ENCODE results near the gene INTS4. TPM values are rescaled to one million over a fixed set of nuclear protein-coding genes. Genes with fewer than 3 reads are reported as not detected.
"Not testable (repeated sequence)": the region's sequence is repeated elsewhere in the genome, so short reads cannot be mapped to it uniquely, and the experiment has no call there.

INTS4 gene
- total and polyA plus RNA-seq, 2 experiments from 2014 or later, result 24.6 to 47.6 TPM

GRCh38 chr11:78014937-78015520, 20.6 kb upstream of the INTS4 start:
- not testable (repeated sequence) for H2AFZ ChIP-seq; DNase-seq (ENCODE audit: low spot score); H3K27ac ChIP-seq (ENCODE audit: low read depth); H3K4me3 Mint-ChIP-seq; H4K20me1 ChIP-seq (replicated peaks; ENCODE audit: insufficient read depth); H3K9me3 Mint-ChIP-seq; ATAC-seq; H3K4me1 Mint-ChIP-seq; H3K9me2 ChIP-seq (ENCODE audit: insufficient read depth); H3K4me1 ChIP-seq (ENCODE audit: insufficient read depth); H3F3A ChIP-seq (replicated peaks; ENCODE audit: low read depth); H3K27me3 ChIP-seq (ENCODE audit: insufficient read depth); H3K36me3 ChIP-seq (ENCODE audit: insufficient read depth); H3K4me2 ChIP-seq; H3K27me3 Mint-ChIP-seq (ENCODE audit: insufficient read depth, low read depth, poor library complexity); H3K4me3 ChIP-seq; H3K79me2 ChIP-seq (replicated peaks; ENCODE audit: insufficient read depth)
- Mint-ChIP-seq H3K27ac (0 out of 2 replicates have a peak overlapping the region, but pooled peaks have one; percentile 14), H3K36me3 (ENCODE audit: low read depth) (peaks cover 18% of the 10 kb centered on the region)

DNA sequence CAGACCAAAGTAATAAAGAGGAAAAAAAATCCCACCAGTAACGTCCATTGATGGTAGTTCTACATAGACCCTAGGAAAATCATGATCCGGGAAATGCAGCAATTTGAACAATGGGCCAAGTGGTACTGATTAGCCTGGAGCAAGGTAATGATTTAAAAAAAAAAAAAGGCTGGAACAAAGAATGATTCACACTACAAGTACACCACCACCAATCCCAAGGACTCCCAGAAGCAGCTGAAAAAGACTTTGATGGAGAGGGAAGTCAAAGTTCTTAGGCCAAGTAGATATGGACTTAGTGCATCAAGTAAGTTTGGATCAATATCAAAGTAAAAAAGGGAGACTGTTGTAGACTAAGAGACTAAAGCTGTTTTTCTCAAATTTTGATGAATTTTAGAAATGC, 16.8 kb upstream of the INTS4 start:
- no peak overlapping the region for H3K4me3 ChIP-seq
- Mint-ChIP-seq H3K27ac (no peak overlapping the region), H3K9me3 (no peaks in the 10 kb centered on the region), H3K4me3 (no peak overlapping the region), H3K36me3 (ENCODE audit: low read depth) (peaks cover 13% of the 10 kb centered on the region), H3K27me3 (ENCODE audit: insufficient read depth, low read depth, poor library complexity) (no peaks in the 10 kb centered on the region), H3K4me1 (no peaks in the 10 kb centered on the region)
- H3K27me3 ChIP-seq (ENCODE audit: insufficient read depth), result no peaks in the 10 kb centered on the region
- no peak overlapping the region for H2AFZ ChIP-seq
- no peak overlapping the region for H3K27ac ChIP-seq (ENCODE audit: low read depth)
- ATAC-seq, result no peak
- 0 out of 2 replicates have a peak, but pooled peaks cover 5% of the 10 kb centered on the region for H3K36me3 ChIP-seq (ENCODE audit: insufficient read depth)
- TF ChIP-seq, protein P1, sequence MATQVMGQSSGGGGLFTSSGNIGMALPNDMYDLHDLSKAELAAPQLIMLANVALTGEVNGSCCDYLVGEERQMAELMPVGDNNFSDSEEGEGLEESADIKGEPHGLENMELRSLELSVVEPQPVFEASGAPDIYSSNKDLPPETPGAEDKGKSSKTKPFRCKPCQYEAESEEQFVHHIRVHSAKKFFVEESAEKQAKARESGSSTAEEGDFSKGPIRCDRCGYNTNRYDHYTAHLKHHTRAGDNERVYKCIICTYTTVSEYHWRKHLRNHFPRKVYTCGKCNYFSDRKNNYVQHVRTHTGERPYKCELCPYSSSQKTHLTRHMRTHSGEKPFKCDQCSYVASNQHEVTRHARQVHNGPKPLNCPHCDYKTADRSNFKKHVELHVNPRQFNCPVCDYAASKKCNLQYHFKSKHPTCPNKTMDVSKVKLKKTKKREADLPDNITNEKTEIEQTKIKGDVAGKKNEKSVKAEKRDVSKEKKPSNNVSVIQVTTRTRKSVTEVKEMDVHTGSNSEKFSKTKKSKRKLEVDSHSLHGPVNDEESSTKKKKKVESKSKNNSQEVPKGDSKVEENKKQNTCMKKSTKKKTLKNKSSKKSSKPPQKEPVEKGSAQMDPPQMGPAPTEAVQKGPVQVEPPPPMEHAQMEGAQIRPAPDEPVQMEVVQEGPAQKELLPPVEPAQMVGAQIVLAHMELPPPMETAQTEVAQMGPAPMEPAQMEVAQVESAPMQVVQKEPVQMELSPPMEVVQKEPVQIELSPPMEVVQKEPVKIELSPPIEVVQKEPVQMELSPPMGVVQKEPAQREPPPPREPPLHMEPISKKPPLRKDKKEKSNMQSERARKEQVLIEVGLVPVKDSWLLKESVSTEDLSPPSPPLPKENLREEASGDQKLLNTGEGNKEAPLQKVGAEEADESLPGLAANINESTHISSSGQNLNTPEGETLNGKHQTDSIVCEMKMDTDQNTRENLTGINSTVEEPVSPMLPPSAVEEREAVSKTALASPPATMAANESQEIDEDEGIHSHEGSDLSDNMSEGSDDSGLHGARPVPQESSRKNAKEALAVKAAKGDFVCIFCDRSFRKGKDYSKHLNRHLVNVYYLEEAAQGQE (IDR thresholded peaks at IDR 0.05; ENCODE audit: unreplicated experiment), result no peak
- TF ChIP-seq JUNB (IDR thresholded peaks at IDR 0.05; ENCODE audit: unreplicated experiment) (no peak), CTCF (conservative IDR thresholded peaks at IDR 0.05; ENCODE audit: low read depth in 2 of 2) (no peak)
- no peaks in the 10 kb centered on the region for H3K4me1 ChIP-seq (ENCODE audit: insufficient read depth)
- H3K79me2 ChIP-seq (replicated peaks; ENCODE audit: insufficient read depth), result no peaks in the 10 kb centered on the region
- H4K20me1 ChIP-seq (replicated peaks; ENCODE audit: insufficient read depth), result no peaks in the 10 kb centered on the region
- no peak overlapping the region for H3K4me2 ChIP-seq
- DNase-seq (ENCODE audit: low spot score), result no peak
- no peaks in the 10 kb centered on the region for H3K9me2 ChIP-seq (ENCODE audit: insufficient read depth)
- no peaks in the 10 kb centered on the region for H3F3A ChIP-seq (replicated peaks; ENCODE audit: low read depth)

DNA sequence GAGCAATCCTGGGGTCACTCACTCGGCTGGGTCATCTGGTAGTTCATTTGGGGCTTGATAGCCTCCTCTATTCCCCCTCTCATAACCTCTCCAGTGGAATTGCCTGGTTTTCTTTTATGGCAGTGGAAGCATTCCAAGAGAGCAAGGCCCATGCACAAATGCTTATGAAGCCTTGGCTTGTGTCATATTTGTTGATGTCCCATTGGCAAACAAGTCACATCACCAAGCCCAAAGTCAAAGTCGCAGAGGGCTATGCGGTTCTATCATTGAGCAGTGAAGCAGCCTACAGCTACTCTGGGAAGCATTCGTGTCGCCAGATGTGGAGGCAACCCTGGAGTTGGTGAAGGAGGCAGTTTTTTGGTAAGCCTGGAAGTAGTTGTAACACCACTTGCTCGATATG, 16.3 kb upstream of the INTS4 start:
- Histone ChIP-seq H2AFZ (no peak overlapping the region), H3K4me2 (no peak overlapping the region), H3K9me2 (ENCODE audit: insufficient read depth) (no peaks in the 10 kb centered on the region), H3K4me3 (no peak overlapping the region), H3K36me3 (ENCODE audit: insufficient read depth) (no peaks in the 10 kb centered on the region), H3K27ac (ENCODE audit: low read depth) (no peak overlapping the region), H3F3A (replicated peaks; ENCODE audit: low read depth) (no peaks in the 10 kb centered on the region), H3K4me1 (ENCODE audit: insufficient read depth) (no peaks in the 10 kb centered on the region), H4K20me1 (replicated peaks; ENCODE audit: insufficient read depth) (no peaks in the 10 kb centered on the region), H3K79me2 (replicated peaks; ENCODE audit: insufficient read depth) (no peaks in the 10 kb centered on the region), H3K27me3 (ENCODE audit: insufficient read depth) (no peaks in the 10 kb centered on the region)
- Mint-ChIP-seq H3K9me3 (no peaks in the 10 kb centered on the region), H3K27me3 (ENCODE audit: insufficient read depth, low read depth, poor library complexity) (no peaks in the 10 kb centered on the region), H3K27ac (no peak overlapping the region), H3K36me3 (ENCODE audit: low read depth) (peaks cover 7% of the 10 kb centered on the region), H3K4me1 (no peaks in the 10 kb centered on the region), H3K4me3 (no peak overlapping the region)
- DNase-seq (ENCODE audit: low spot score) (no peak), ATAC-seq (no peak)
- no peak for TF ChIP-seq STAT1 (IDR thresholded peaks at IDR 0.05; ENCODE audit: unreplicated experiment)
- TF ChIP-seq, protein P2, sequence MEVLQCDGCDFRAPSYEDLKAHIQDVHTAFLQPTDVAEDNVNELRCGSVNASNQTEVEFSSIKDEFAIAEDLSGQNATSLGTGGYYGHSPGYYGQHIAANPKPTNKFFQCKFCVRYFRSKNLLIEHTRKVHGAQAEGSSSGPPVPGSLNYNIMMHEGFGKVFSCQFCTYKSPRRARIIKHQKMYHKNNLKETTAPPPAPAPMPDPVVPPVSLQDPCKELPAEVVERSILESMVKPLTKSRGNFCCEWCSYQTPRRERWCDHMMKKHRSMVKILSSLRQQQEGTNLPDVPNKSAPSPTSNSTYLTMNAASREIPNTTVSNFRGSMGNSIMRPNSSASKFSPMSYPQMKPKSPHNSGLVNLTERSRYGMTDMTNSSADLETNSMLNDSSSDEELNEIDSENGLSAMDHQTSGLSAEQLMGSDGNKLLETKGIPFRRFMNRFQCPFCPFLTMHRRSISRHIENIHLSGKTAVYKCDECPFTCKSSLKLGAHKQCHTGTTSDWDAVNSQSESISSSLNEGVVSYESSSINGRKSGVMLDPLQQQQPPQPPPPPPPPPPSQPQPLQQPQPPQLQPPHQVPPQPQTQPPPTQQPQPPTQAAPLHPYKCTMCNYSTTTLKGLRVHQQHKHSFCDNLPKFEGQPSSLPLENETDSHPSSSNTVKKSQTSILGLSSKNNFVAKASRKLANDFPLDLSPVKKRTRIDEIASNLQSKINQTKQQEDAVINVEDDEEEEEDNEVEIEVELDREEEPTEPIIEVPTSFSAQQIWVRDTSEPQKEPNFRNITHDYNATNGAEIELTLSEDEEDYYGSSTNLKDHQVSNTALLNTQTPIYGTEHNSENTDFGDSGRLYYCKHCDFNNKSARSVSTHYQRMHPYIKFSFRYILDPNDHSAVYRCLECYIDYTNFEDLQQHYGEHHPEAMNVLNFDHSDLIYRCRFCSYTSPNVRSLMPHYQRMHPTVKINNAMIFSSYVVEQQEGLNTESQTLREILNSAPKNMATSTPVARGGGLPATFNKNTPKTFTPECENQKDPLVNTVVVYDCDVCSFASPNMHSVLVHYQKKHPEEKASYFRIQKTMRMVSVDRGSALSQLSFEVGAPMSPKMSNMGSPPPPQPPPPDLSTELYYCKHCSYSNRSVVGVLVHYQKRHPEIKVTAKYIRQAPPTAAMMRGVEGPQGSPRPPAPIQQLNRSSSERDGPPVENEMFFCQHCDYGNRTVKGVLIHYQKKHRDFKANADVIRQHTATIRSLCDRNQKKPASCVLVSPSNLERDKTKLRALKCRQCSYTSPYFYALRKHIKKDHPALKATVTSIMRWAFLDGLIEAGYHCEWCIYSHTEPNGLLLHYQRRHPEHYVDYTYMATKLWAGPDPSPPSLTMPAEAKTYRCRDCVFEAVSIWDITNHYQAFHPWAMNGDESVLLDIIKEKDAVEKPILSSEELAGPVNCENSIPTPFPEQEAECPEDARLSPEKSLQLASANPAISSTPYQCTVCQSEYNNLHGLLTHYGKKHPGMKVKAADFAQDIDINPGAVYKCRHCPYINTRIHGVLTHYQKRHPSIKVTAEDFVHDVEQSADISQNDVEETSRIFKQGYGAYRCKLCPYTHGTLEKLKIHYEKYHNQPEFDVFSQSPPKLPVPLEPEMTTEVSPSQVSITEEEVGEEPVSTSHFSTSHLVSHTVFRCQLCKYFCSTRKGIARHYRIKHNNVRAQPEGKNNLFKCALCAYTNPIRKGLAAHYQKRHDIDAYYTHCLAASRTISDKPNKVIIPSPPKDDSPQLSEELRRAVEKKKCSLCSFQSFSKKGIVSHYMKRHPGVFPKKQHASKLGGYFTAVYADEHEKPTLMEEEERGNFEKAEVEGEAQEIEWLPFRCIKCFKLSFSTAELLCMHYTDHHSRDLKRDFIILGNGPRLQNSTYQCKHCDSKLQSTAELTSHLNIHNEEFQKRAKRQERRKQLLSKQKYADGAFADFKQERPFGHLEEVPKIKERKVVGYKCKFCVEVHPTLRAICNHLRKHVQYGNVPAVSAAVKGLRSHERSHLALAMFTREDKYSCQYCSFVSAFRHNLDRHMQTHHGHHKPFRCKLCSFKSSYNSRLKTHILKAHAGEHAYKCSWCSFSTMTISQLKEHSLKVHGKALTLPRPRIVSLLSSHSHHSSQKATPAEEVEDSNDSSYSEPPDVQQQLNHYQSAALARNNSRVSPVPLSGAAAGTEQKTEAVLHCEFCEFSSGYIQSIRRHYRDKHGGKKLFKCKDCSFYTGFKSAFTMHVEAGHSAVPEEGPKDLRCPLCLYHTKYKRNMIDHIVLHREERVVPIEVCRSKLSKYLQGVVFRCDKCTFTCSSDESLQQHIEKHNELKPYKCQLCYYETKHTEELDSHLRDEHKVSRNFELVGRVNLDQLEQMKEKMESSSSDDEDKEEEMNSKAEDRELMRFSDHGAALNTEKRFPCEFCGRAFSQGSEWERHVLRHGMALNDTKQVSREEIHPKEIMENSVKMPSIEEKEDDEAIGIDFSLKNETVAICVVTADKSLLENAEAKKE (CRISPR knock-in tag; IDR thresholded peaks at IDR 0.05), result no peak

Data from GM23338 (cell line).